ENCODE results near the gene KCTD6. TPM values are rescaled to one million over a fixed set of nuclear protein-coding genes. Genes with fewer than 3 reads are reported as not detected.

The KCTD6 gene
- total RNA-seq, 2 donors from 2014 or later = 7.0 to 8.4 TPM

DNA sequence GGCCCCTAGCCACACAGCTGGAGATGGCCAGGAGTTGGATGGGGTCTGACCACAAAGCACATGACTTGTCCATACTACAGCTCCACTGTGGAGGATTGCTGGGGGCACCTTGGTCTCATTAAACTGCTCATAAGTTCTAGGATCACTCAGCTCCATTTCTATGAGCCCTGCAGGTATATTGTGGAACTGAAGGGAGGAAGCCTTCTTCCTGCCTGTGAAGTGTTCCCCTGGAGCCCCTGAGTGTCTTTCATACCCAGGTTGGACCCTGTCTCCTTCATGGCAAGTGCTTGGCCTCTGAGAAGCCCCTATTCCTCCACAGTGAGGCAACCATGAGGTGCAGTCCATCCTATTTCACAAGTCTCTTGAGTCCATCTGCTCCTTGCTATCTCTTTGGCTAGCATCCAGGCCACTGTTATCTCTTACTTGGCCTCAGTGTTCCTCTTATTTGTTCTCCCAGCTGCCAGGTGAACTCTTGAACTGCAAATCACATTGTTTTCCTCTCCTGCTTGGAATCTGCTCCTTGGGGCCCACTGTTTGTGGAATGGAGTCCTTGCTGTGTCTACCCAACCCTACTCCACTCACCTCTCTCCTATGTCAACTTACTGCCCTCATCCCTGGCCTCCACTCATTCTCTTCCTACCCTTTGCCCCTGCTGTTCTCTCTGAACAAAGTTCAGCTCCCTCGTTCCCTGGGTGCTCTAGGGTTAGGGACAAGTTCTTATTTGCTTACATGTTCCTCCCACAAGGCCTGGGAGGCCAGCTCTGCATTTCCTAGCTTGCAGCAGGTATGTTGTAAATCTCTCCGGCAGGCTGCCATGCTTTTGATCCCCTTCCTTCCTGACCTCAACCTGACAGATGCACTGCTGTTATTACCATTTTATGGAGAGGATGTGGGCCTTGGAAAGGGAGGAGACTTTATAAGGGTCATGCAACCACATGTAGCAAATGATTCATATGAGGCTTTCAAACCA is 43.9 kb downstream of the KCTD6 start:
- H3K27ac Mint-ChIP-seq = no peak overlapping the region
- H3K36me3 Mint-ChIP-seq (ENCODE audit: low read depth) = peaks cover 3% of the 10 kb centered on the region
- H3K27me3 Mint-ChIP-seq = no peaks in the 10 kb centered on the region
- peaks cover 21% of the 10 kb centered on the region for H3K4me1 Mint-ChIP-seq
- no peak for ATAC-seq
- no peaks in the 10 kb centered on the region for H3K9me3 ChIP-seq (ENCODE audit: control insufficient read depth, low read length, poor library complexity, severe bottlenecking)
- DNase-seq = no peak
- H3K4me3 Mint-ChIP-seq = no peak overlapping the region

DNA sequence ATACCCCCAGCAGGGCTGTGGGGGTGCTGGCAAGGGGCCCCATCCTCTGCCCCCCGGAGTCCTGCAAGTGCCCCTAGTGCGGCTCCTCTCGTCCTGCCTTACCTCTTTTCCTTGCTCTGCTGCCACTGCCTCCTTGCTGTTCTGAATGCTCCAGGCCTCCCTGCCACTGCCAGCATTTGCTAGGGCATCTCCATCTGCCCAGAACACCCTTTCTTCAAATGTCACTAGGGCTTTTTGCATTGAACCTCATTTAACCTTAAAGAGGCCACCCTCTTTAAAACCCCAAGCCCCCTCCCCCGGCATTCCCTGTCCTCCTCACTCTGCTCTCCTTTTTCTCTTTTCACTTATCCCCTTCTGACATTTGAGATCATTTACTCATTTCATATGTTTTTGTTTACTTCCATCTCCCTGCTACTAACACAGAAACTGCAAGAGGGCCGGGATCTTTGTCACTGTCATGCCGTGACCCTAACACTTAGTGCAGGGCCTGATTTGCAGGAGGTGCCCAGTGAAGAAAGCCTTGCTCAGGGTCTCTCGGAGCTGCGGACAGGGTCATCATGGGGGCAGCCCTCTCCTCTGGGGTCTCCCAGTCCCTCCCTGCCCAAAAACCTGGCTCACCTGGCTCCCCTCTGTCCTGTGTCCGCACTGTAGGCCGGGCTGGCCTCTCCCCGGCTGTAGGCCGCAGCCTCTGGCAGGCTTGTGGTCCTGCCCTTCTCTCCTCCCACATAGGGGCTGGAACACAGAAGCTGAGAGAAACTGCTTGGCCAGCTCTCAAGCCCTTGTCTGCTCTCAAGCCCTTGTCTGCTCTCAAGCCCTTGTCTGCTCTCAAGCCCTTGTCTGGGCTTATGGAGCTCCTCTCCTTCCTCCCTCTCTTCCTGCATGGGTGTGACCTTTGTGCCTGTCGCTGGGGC is 44.9 kb downstream of the KCTD6 start, which contains the start of gene ACOX2:
TSS of gene ACOX2 (minus strand) at position 690 of the 911 bp plus-strand sequence. CDS start 2,084 bp downstream, outside the sequence.
- Mint-ChIP-seq H3K27ac (no peak within 1 kb of the TSS), H3K4me1 (peaks cover 21% of the 10 kb centered on the region), H3K4me3 (no peak within 1 kb of the TSS), H3K27me3 (no peaks in the 10 kb centered on the region), H3K36me3 (ENCODE audit: low read depth) (peaks cover 3% of the 10 kb centered on the region)
- no peak for DNase-seq
- no peaks in the 10 kb centered on the region for H3K9me3 ChIP-seq (ENCODE audit: control insufficient read depth, low read length, poor library complexity, severe bottlenecking)
- no peak for ATAC-seq

DNA sequence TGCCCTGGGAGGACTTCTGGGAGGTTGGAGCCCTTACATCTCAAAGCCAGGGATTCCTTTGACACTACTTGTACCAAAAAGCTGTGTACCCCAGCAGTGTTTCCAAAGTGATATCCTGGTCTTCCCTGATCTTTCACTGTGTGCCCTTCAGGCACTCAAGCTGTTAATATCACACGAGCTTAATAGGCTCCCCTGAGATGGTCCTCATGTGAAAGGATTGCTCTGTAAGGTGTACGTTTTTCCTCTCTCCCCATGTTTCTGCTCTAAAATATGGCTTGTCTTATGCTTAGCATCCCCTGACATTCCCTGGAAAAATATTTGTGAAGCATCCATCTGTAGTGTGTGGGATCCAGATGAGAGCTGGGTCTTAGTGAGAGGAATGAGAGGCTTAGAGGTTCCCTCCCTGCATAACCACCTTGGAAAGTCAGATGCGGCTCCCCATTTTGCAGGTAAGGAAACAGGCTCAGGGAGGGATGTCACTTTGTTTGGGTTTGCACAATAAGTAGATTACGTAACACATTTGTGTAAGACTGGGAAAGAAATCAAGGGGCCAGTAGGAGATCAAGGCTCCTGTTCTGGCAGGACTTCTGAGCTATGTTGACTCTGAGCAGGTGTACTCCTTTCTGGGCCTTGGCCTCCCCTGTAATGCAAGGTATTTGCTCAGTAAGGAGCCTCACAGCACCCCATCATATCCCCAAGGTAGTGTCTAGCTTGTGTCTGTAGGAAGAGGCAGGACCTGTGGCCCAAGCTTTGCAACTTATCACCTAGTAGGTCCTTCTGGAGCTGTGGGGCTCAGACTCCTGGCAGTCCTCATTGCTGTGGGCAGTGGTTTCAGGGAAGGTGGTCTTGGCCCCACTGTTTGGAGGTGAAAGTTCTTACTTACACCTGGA is 45.8 kb downstream of the KCTD6 start:
- no peak for ATAC-seq
- no peaks in the 10 kb centered on the region for H3K27me3 Mint-ChIP-seq
- peaks cover 17% of the 10 kb centered on the region for H3K4me1 Mint-ChIP-seq
- no peak overlapping the region for H3K4me3 Mint-ChIP-seq
- H3K9me3 ChIP-seq (ENCODE audit: control insufficient read depth, low read length, poor library complexity, severe bottlenecking) = no peaks in the 10 kb centered on the region
- DNase-seq = no peak
- peaks cover 1% of the 10 kb centered on the region for H3K36me3 Mint-ChIP-seq (ENCODE audit: low read depth)
- H3K27ac Mint-ChIP-seq = no peak overlapping the region

DNA sequence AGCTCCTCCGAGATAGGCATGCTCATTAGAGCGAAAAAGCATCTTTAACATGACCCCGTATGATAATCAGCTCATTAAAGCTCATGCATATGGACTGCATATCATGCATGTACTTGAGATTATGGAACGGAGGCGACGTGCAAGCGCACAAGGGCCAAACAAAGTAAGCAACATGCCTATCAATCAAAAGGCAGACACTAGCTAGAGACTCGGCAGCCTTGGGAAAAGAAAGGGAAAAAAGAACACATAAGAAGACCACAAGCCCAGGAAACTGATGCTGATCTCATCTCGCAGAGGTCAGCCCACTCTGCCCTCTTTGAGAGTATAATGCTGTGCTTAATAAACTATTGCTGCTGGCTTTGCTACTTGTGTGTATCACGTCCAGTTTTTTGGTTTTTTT is 47.7 kb downstream of the KCTD6 start:
- ATAC-seq (no peak), DNase-seq (no peak)
- H3K36me3 Mint-ChIP-seq (ENCODE audit: low read depth) = no peaks in the 10 kb centered on the region
- no peak overlapping the region for H3K4me3 Mint-ChIP-seq
- no peak overlapping the region for H3K27ac Mint-ChIP-seq
- no peaks in the 10 kb centered on the region for H3K27me3 Mint-ChIP-seq
- no peaks in the 10 kb centered on the region for H3K9me3 ChIP-seq (ENCODE audit: control insufficient read depth, low read length, poor library complexity, severe bottlenecking)
- H3K4me1 Mint-ChIP-seq = peaks cover 12% of the 10 kb centered on the region

- DNase-seq (no peak), ATAC-seq (no peak)
- no peak overlapping the region for H3K27ac Mint-ChIP-seq
- H3K4me3 Mint-ChIP-seq = no peak overlapping the region
- H3K27me3 Mint-ChIP-seq = no peaks in the 10 kb centered on the region
- H3K4me1 Mint-ChIP-seq = peaks cover 12% of the 10 kb centered on the region
- H3K9me3 ChIP-seq (ENCODE audit: control insufficient read depth, low read length, poor library complexity, severe bottlenecking) = no peaks in the 10 kb centered on the region
- H3K36me3 Mint-ChIP-seq (ENCODE audit: low read depth) = no peaks in the 10 kb centered on the region
Observed at GRCh38 chr3:58540176-58540858, 48.4 kb downstream of the KCTD6 start.

DNA sequence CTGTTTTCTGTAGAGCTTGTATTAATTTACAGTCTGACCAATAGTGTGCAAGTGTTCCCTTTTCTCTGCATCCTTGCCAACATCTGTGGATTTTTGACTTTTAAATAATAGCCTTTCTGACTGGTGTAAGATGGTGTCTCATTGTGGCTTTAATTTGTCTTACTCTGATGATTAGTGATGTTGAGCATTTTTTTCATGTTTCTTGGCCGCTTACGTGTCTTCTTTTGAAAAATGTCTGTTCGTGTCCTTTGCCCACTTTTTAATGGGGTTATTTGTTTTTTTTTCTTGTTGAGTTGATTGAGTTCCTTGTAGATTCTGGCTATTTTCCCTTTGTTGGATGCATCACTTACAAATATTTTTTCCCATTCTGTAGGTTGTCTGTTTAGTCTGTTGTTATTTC is 52.6 kb downstream of the KCTD6 start:
- H3K36me3 Mint-ChIP-seq (ENCODE audit: low read depth) = no peaks in the 10 kb centered on the region
- no peak overlapping the region for H3K4me3 Mint-ChIP-seq
- ATAC-seq (no peak), DNase-seq (no peak)
- peaks cover 12% of the 10 kb centered on the region for H3K27me3 Mint-ChIP-seq
- no peaks in the 10 kb centered on the region for H3K9me3 ChIP-seq (ENCODE audit: control insufficient read depth, low read length, poor library complexity, severe bottlenecking)
- peaks cover 1% of the 10 kb centered on the region for H3K4me1 Mint-ChIP-seq
- H3K27ac Mint-ChIP-seq = no peak overlapping the region

- no peaks in the 10 kb centered on the region for H3K4me1 Mint-ChIP-seq
Observed at GRCh38 chr3:58551636-58552180, 59.8 kb downstream of the KCTD6 start.

More at GRCh38 chr3:58551636-58552180, 59.8 kb downstream of the KCTD6 start:
- no peaks in the 10 kb centered on the region for H3K9me3 ChIP-seq (ENCODE audit: control insufficient read depth, low read length, poor library complexity, severe bottlenecking)
- ATAC-seq (no peak), DNase-seq (no peak)
- no peak overlapping the region for H3K4me3 Mint-ChIP-seq
- H3K27me3 Mint-ChIP-seq = peaks cover 25% of the 10 kb centered on the region
- no peak overlapping the region for H3K27ac Mint-ChIP-seq
- H3K36me3 Mint-ChIP-seq (ENCODE audit: low read depth) = peaks cover 2% of the 10 kb centered on the region

Other genes starting within 250 kb of the KCTD6 start
- 10 to 100 TPM; 16.4 to 19.4 TPM for gene RPP14, start 185.9 kb upstream of the KCTD6 start, total RNA-seq
- gene HTD2, start 185.6 kb upstream of the KCTD6 start, total RNA-seq = 1 to 10 TPM; 6.9 to 7.3 TPM
- gene PXK, start 159.2 kb upstream of the KCTD6 start, total RNA-seq = 10 to 100 TPM; 20.1 to 23.1 TPM
- gene PDHB, start 58.3 kb upstream of the KCTD6 start, total RNA-seq = 10 to 100 TPM; 25.6 to 29.9 TPM
- not detected for gene ACOX2, start 45.1 kb downstream of the KCTD6 start, total RNA-seq
- gene FAM107A, start 85.3 kb downstream of the KCTD6 start, total RNA-seq = not detected
- not detected for gene FAM3D, start 174.7 kb downstream of the KCTD6 start, total RNA-seq

Measured in T-helper 17 cell (primary cell).